Endothelial cell of umbilical vein (primary cell): ENCODE measurements around the gene SLC2A14. TPM values are rescaled to one million over a fixed set of nuclear protein-coding genes. Genes with fewer than 3 reads are reported as not detected.
"Not testable (repeated sequence)": the region's sequence is repeated elsewhere in the genome, so short reads cannot be mapped to it uniquely, and the experiment has no call there.

Experiments used
- BruUV-seq: library from RNA; stranded (reverse); fragments of 400-500 nt; replicated peaks from 2 replicates; lab custom pipeline; 2021; lab: Mats Ljungman, UMichigan
- CTCF ChIA-PET: fragments of 300-600, 350-600 bp; sonication (Branson Sonifier 250); formaldehyde crosslinking; loops from one replicate; lab custom pipeline; 2021; ENCODE audit warnings: antibody characterized with exemption, inconsistent platforms; lab: Charles Lee
- POLR2A ChIA-PET: fragments of 300-600, 350-600 bp; sonication (Branson Sonifier 250); formaldehyde crosslinking; loops from one replicate; lab custom pipeline; 2021; ENCODE audit warnings: antibody characterized with exemption, inconsistent platforms; lab: Charles Lee
- DNase-seq: peaks from one replicate; pipeline ENCODE4 v3.0.0-alpha.2; 2011; ENCODE audit warnings: low read depth, low spot score
- FAIRE-seq: peaks from 2 replicates; lab custom pipeline; 2011; peaks lifted over from hg19 to GRCh38; lab: Jason Lieb, UNC
- H2AFZ ChIP-seq: 2 replicates; pipeline ENCODE4 v1.6.0; 2012; ENCODE audit warnings: low read depth, low read length, control low read depth, inconsistent platforms
- H3K27ac ChIP-seq: 2 replicates; pipeline ENCODE4 v1.5.1; 2011; ENCODE audit warnings: low read depth, mild to moderate bottlenecking, control low read depth, low read length, moderate library complexity; ENCODE audit not compliant: insufficient read depth
- H3K27me3 ChIP-seq, 2 experiments: 2 replicates each; pipeline versions ENCODE4 v1.6.0 to v1.6.1; 2011; ENCODE audit warnings: low read length in 2 of 2, mixed read lengths in 1 of 2; ENCODE audit not compliant: control insufficient read depth in 2 of 2, insufficient read depth in 2 of 2
- H3K36me3 ChIP-seq, 2 experiments: 2 replicates in 1 of 2; 3 replicates in 1 of 2; pipeline ENCODE4 v1.5.1; 2011; ENCODE audit warnings: low read length in 2 of 2, mild to moderate bottlenecking in 1 of 2, moderate library complexity in 1 of 2; ENCODE audit not compliant: control insufficient read depth in 2 of 2, insufficient read depth in 2 of 2; ENCODE audit errors: extremely low read depth in 1 of 2
- H3K4me1 ChIP-seq: 3 replicates; pipeline ENCODE4 v1.5.1; 2011; ENCODE audit warnings: mild to moderate bottlenecking, low read length; ENCODE audit not compliant: control insufficient read depth, insufficient read depth; ENCODE audit errors: extremely low read depth
- H3K4me2 ChIP-seq: 2 replicates; pipeline ENCODE4 v1.6.1; 2011; ENCODE audit warnings: low read length, control low read depth, mixed read lengths; ENCODE audit not compliant: insufficient read depth
- H3K4me3 ChIP-seq, 3 experiments: fragments of 200-600 bp in 1 of 3; sonication (generic), shearing (Covaris generic) in 1 of 3; replicated peaks in 1 of 3; 2 replicates each; pipeline ENCODE4 v1.5.1; 2011 to 2016; ENCODE audit warnings: control low read depth in 3 of 3, low read length in 3 of 3, mild to moderate bottlenecking in 2 of 3, inconsistent platforms in 1 of 3, low read depth in 1 of 3, moderate library complexity in 1 of 3; ENCODE audit not compliant: insufficient read depth in 1 of 3
- H3K79me2 ChIP-seq: 2 replicates; pipeline ENCODE4 v1.6.0; 2012; ENCODE audit warnings: low read length, inconsistent platforms; ENCODE audit not compliant: control insufficient read depth, insufficient read depth
- H3K9ac ChIP-seq: replicated peaks from 2 replicates; pipeline ENCODE3; 2011; ENCODE audit warnings: low read length, control low read depth; ENCODE audit not compliant: insufficient read depth; ENCODE audit errors: extremely low read depth
- H3K9me1 ChIP-seq: replicated peaks from 3 replicates; pipeline ENCODE4 v1.6.0; 2011; ENCODE audit warnings: mild to moderate bottlenecking, low read length; ENCODE audit not compliant: control insufficient read depth, insufficient read depth; ENCODE audit errors: extremely low read depth
- H3K9me3 ChIP-seq: replicated peaks from 2 replicates; pipeline ENCODE4 v1.5.1; 2012; ENCODE audit warnings: low read length, inconsistent platforms; ENCODE audit not compliant: control insufficient read depth, insufficient read depth
- H4K20me1 ChIP-seq: replicated peaks from 2 replicates; pipeline ENCODE3; 2011; ENCODE audit warnings: mild to moderate bottlenecking, low read length; ENCODE audit not compliant: control insufficient read depth, insufficient read depth; ENCODE audit errors: extremely low read depth
- EZH2 ChIP-seq: IDR thresholded peaks from 2 replicates; pipeline ENCODE4 v1.6.1; 2012; ENCODE audit warnings: borderline replicate concordance, low read depth, mild to moderate bottlenecking, moderate library complexity, low read length, inconsistent platforms; ENCODE audit not compliant: severe bottlenecking
- FOS ChIP-seq: IDR thresholded peaks from 2 replicates; pipeline ENCODE4 v1.6.1; 2011; ENCODE audit warnings: mild to moderate bottlenecking, low read length, moderate library complexity, borderline replicate concordance; ENCODE audit not compliant: insufficient read depth
- GATA2 ChIP-seq: IDR thresholded peaks from 2 replicates; pipeline ENCODE4 v1.7.0; 2011; ENCODE audit warnings: low read depth, mild to moderate bottlenecking, moderate library complexity, mixed read lengths, low read length; ENCODE audit not compliant: insufficient read length, insufficient read depth
- JUN ChIP-seq: IDR thresholded peaks from 2 replicates; pipeline ENCODE4 v1.6.1; 2011; ENCODE audit warnings: borderline replicate concordance, low read depth; ENCODE audit not compliant: insufficient read length, insufficient read depth
- MAX ChIP-seq: IDR thresholded peaks from 2 replicates; pipeline ENCODE4 v1.6.1; 2011; ENCODE audit not compliant: insufficient read depth, insufficient read length
- POLR2A ChIP-seq: IDR thresholded peaks from 2 replicates; pipeline ENCODE4 v1.6.1; 2012; ENCODE audit warnings: low read depth, mild to moderate bottlenecking, control low read depth, low read length
- POLR2AphosphoS5 ChIP-seq: IDR thresholded peaks from 2 replicates; pipeline ENCODE4 v1.6.1; 2012; ENCODE audit warnings: low read depth, mild to moderate bottlenecking, control low read depth, low read length, moderate library complexity; ENCODE audit not compliant: insufficient read depth
- dilution Hi-C: fragments of 300-500 bp; cut with MboI; formaldehyde crosslinking; loops from one replicate; pipeline ENCODE4 v1.15.0; 2019; ENCODE audit warnings: low sequenced_read_pairs; ENCODE audit not compliant: extremely low pct_ligation_motif_present
- intact Hi-C: fragments of 100-400 bp; cut with micrococcal nuclease; formaldehyde crosslinking; loops from one replicate; pipeline ENCODE4 v1.10.0; 2022
- polyA plus RNA-seq, 4 experiments: library from polyadenylated mRNA; depleted of rRNA in 3 of 4; stranded (reverse) in 3 of 4; unstranded in 1 of 4; fragments of >200 nt; gene quantifications; 2 replicates each; pipeline versions ENCODE4 v1.2.1 to v1.2.3, GENCODE V29; 2011 to 2012; ENCODE audit warnings: missing spikeins in 1 of 4
- total RNA-seq: library from RNA; stranded (reverse); gene quantifications from 2 replicates; pipeline ENCODE4 v1.2.3, GENCODE V29; 2021

The SLC2A14 gene
- total and polyA plus RNA-seq, 2 donors (not counting 3 experiments of a cell fraction or from before 2014, with no cell fraction given), result not detected

GRCh38 chr12:7793211-7793610, 79.5 kb downstream of the SLC2A14 start:
- Histone ChIP-seq H3K4me3 (no peak overlapping the region), H3K9ac (no peak overlapping the region), H3K27ac (no peak overlapping the region), H3K4me2 (no peak overlapping the region), H3K4me1 (no peaks in the 10 kb centered on the region), H3K9me1 (no peaks in the 10 kb centered on the region), H3K36me3 (no peaks in the 10 kb centered on the region), H4K20me1 (no peaks in the 10 kb centered on the region), H3K9me3 (no peaks in the 10 kb centered on the region), H2AFZ (no peak overlapping the region), H3K27me3 (peaks cover 3 to 4% of the 10 kb centered on the region in 2 experiments), H3K79me2 (no peaks in the 10 kb centered on the region)
- CTCF ChIA-PET, result no interaction called here
- DNase-seq (no peak), FAIRE-seq (no peak)
- POLR2A ChIA-PET, result no interaction called here
- BruUV-seq, result no TSS peak
- dilution Hi-C loops (no loop called here), intact Hi-C loops (no loop called here)
- TF ChIP-seq GATA2, result no peak
- TF ChIP-seq JUN, result no peak
- TF ChIP-seq EZH2, result no peak
- no peak for TF ChIP-seq MAX
- no peak for TF ChIP-seq FOS
- TF ChIP-seq POLR2AphosphoS5, result no peak
- no peak for TF ChIP-seq POLR2A

GRCh38 chr12:7788884-7789528, 83.7 kb downstream of the SLC2A14 start, which contains the start of gene NANOG:
Gene NANOG, plus strand, starts transcription at chr12:7789402. Its CDS starts 213 bp downstream, at chr12:7789615.
- H3K27me3 ChIP-seq, H3K36me3 ChIP-seq, DNase-seq, H3K4me1 ChIP-seq, H3K9me3 ChIP-seq, BruUV-seq, H3K79me2 ChIP-seq, H3K9ac ChIP-seq, intact Hi-C loops, H3K27ac ChIP-seq, dilution Hi-C loops, POLR2A ChIA-PET, H4K20me1 ChIP-seq, H3K4me2 ChIP-seq, H2AFZ ChIP-seq, H3K4me3 ChIP-seq, H3K9me1 ChIP-seq: not testable (repeated sequence)
- CTCF ChIA-PET, result interaction anchor here (1.2 kb wide), 1 partner anchor 18 kb away, joined by 6 read pairs; no protein-coding TSS in a partner anchor
- FAIRE-seq, result peak; percentile 42
